HEK293T (cell line): ENCODE results near the gene PHYKPL.

Source experiments
- CTCF ChIA-PET: fragments of 350-600 bp; formaldehyde crosslinking; extraction: SDS; loops from one replicate; lab custom pipeline; 2021; ENCODE audit warnings: antibody characterized with exemption, inconsistent platforms; lab: Yijun Ruan, JAX
- POLR2A ChIA-PET: fragments of 350-600 bp; formaldehyde crosslinking; extraction: SDS; loops from one replicate; lab custom pipeline; 2020; ENCODE audit warnings: antibody characterized with exemption, inconsistent platforms; lab: Yijun Ruan, JAX
- DNase-seq: peaks from one replicate; pipeline ENCODE4 v3.0.0; 2012; ENCODE audit warnings: mixed read lengths; ENCODE audit errors: extremely low spot score
- ARNT ChIP-seq: fragments of 450-650 bp; IDR thresholded peaks from 2 replicates; pipeline ENCODE4 v1.6.1; 2017; ENCODE audit warnings: mild to moderate bottlenecking
- BHLHE40 ChIP-seq: fragments of 450-650 bp; IDR thresholded peaks from 2 replicates; pipeline ENCODE4 v1.6.1; 2016; ENCODE audit warnings: mild to moderate bottlenecking, moderate library complexity, borderline replicate concordance
- CTBP1 ChIP-seq: fragments of 450-650 bp; IDR thresholded peaks from 2 replicates; pipeline ENCODE4 v1.6.1; 2016; ENCODE audit warnings: borderline replicate concordance
- ELF4 ChIP-seq: fragments of 450-650 bp; IDR thresholded peaks from 2 replicates; pipeline ENCODE4 v1.6.1; 2017; ENCODE audit warnings: antibody characterized with exemption
- FOXA1 ChIP-seq: fragments of 450-650 bp; IDR thresholded peaks from 2 replicates; pipeline ENCODE4 v1.6.1; 2016; ENCODE audit warnings: mild to moderate bottlenecking
- FOXK2 ChIP-seq: fragments of 450-650 bp; IDR thresholded peaks from 2 replicates; pipeline ENCODE4 v1.6.1; 2016; ENCODE audit warnings: mild to moderate bottlenecking
- FOXM1 ChIP-seq: fragments of 450-650 bp; IDR thresholded peaks from 2 replicates; pipeline ENCODE4 v1.6.1; 2017; ENCODE audit warnings: mild to moderate bottlenecking, borderline replicate concordance
- HDGF ChIP-seq: fragments of 450-650 bp; IDR thresholded peaks from 2 replicates; pipeline ENCODE4 v1.6.1; 2017; ENCODE audit warnings: antibody characterized with exemption, borderline replicate concordance
- L3MBTL2 ChIP-seq: fragments of 450-650 bp; conservative IDR thresholded peaks from 2 replicates; pipeline ENCODE4 v1.6.1; 2016; ENCODE audit warnings: mild to moderate bottlenecking
- LEF1 ChIP-seq: fragments of 450-650 bp; IDR thresholded peaks from 2 replicates; pipeline ENCODE4 v1.6.1; 2017; ENCODE audit warnings: mild to moderate bottlenecking, borderline replicate concordance
- NFRKB ChIP-seq: fragments of 450-650 bp; IDR thresholded peaks from 2 replicates; pipeline ENCODE4 v1.6.1; 2016; ENCODE audit warnings: mild to moderate bottlenecking, moderate library complexity
- PKNOX1 ChIP-seq: fragments of 450-650 bp; IDR thresholded peaks from 2 replicates; pipeline ENCODE4 v1.6.1; 2016
- SP1 ChIP-seq: fragments of 450-650 bp; IDR thresholded peaks from 2 replicates; pipeline ENCODE4 v1.6.1; 2017
- SUZ12 ChIP-seq: fragments of 450-650 bp; IDR thresholded peaks from 2 replicates; pipeline ENCODE4 v1.6.1; 2016; ENCODE audit warnings: mild to moderate bottlenecking
- TARDBP ChIP-seq: fragments of 450-650 bp; IDR thresholded peaks from 2 replicates; pipeline ENCODE4 v1.6.1; 2016
- ZNF384 ChIP-seq: fragments of 450-650 bp; IDR thresholded peaks from 2 replicates; pipeline ENCODE4 v1.6.1; 2016

Gene PHYKPL

DNA sequence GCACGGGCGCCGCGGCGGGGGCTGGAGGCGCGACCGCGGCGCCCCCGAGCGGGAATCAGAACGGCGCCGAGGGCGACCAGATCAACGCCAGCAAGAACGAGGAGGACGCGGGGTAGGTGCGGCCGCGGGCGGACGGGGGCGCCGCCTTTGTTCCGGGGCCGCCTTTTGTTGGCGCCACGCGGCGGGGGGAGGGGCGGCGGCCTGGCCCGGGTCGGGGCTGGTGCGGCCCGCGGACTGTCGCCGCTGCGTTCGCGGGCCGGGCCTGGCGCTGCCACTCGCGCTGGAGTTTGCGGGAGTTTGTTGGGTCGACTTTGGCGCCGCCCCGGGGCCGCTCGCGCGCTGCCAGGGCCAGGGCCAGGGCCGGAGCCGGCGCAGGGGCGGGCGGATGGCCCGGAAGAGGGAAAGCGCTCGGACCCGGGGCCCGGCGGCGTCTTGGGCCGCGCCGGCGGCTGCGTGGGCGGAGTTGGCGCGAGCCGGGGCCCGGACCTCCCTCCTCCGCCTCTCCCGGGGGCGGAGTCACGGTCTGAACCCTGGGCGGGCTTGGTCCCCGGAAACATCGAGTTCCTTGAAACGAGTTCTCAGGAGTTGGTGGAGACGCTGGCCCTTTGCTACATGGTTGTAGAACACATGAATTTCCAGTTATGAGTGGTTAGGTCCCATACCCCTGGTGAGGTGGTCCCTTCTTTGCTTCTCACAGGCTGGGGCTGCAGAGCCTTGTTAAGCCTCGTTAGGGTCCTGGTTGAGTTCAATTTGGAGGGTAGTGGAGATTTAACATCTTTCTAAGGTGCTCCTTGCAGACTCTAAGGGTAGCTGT lies 27.5 kb downstream of the PHYKPL start:
- peak; percentile 82 for DNase-seq
- TF ChIP-seq FOXK2: no peak
- no peak for TF ChIP-seq SP1
- no peak for TF ChIP-seq SUZ12
- no peak for TF ChIP-seq NFRKB
- no peak for TF ChIP-seq HDGF
- TF ChIP-seq L3MBTL2: no peak
- TF ChIP-seq ZNF384: no peak
- TF ChIP-seq CTBP1: no peak
- TF ChIP-seq PKNOX1: no peak
- no peak for TF ChIP-seq ELF4
- TF ChIP-seq LEF1: no peak
- no peak for TF ChIP-seq TARDBP
- TF ChIP-seq FOXM1: no peak
- TF ChIP-seq FOXA1: no peak
- ChIA-PET CTCF (interaction anchor here (0.6 to 1.1 kb wide), 2 partner anchors 8 to 286 kb away, joined by 3 read pairs; no protein-coding TSS in a partner anchor), POLR2A (interaction anchor here (0.8 to 3.3 kb wide), 26 partner anchors 7 to 727 kb away, joined by 3 to 18 read pairs (median 5); partner anchors contain the start of genes CLK4, NHP2, PHYKPL and RMND5B)

GRCh38 chr5:178204182-178204934 lies 28.2 kb downstream of the PHYKPL start, which contains the start of gene HNRNPAB:
Gene HNRNPAB (plus strand): TSS chr5:178204533. CDS start chr5:178204838, 305 bp downstream.
- ChIA-PET CTCF (interaction anchor here (0.6 to 1.1 kb wide), 2 partner anchors 129 to 135 kb away, joined by 3 read pairs; no protein-coding TSS in a partner anchor), POLR2A (interaction anchor here (0.7 to 1.8 kb wide), 31 partner anchors 8 to 726 kb away, joined by 3 to 18 read pairs (median 5); partner anchors contain the start of genes CLK4, NHP2, PHYKPL and RMND5B)
- peak; percentile 98 for DNase-seq
- TF ChIP-seq FOXA1: no peak
- peak; percentile 100 for TF ChIP-seq PKNOX1
- no peak for TF ChIP-seq SUZ12
- peak; percentile 72; the same call in 1 of the 2 replicates for TF ChIP-seq CTBP1
- peak; percentile 82 for TF ChIP-seq L3MBTL2
- TF ChIP-seq SP1: no peak
- TF ChIP-seq HDGF: no peak
- TF ChIP-seq ARNT: peak; percentile 61
- no peak for TF ChIP-seq TARDBP
- TF ChIP-seq LEF1: peak; percentile 87; the same call in 1 of the 2 replicates
- TF ChIP-seq FOXM1: no peak
- no peak for TF ChIP-seq ZNF384
- no peak for TF ChIP-seq NFRKB
- TF ChIP-seq FOXK2: no peak
- TF ChIP-seq ELF4: peak; percentile 99
- TF ChIP-seq BHLHE40: no peak

DNA sequence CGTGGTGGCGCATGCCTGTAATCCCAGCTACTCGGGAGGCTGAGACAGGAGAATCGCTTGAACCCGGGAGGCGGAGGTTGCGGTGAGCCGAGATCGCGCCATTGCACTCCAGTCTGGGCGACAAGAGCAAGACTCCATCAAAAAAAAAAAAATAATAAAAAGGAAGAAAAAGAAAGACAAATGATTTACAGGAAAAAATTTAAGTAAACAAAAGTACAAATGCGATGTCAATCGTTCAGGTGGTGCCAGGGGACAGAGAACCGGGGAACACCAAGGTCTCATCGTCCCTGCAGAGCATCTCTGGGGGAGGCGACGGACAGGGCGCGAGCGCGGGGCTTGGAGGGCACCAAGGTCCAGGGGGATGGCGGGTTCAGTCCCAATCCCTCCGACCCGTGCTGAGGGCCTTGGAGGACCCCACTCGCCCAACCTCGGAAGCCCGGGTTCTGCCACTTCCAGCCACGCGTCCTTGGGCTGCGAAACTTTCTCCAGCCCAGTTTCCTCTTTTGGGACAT lies 28.9 kb downstream of the PHYKPL start:
- no peak for DNase-seq
- POLR2A ChIA-PET: interaction anchor here (0.7 to 1.8 kb wide), 28 partner anchors 8 to 725 kb away, joined by 3 to 18 read pairs (median 5); partner anchors contain the start of genes CLK4, NHP2, PHYKPL and RMND5B
- CTCF ChIA-PET: interaction anchor here (0.6 to 1.1 kb wide), 2 partner anchors 128 to 136 kb away, joined by 3 read pairs; no protein-coding TSS in a partner anchor
- no peak for TF ChIP-seq FOXK2

GRCh38 chr5:178202541-178202940 lies 30.1 kb downstream of the PHYKPL start:
- CTCF ChIA-PET: interaction anchor here (0.6 kb wide), 1 partner anchor 32 kb away, joined by 3 read pairs; no protein-coding TSS in a partner anchor
- POLR2A ChIA-PET: interaction anchor here (0.6 to 1.9 kb wide), 3 partner anchors 7 to 28 kb away, joined by 3 to 5 read pairs (median 4); no protein-coding TSS in a partner anchor
- DNase-seq: no peak
- TF ChIP-seq ELF4: no peak
- TF ChIP-seq HDGF: no peak
- TF ChIP-seq BHLHE40: no peak

- ChIA-PET CTCF (no interaction called here), POLR2A (interaction anchor here (0.6 to 1.9 kb wide), 3 partner anchors 8 to 117 kb away, joined by 3 to 5 read pairs (median 4); no protein-coding TSS in a partner anchor)
- DNase-seq: no peak
Measured at GRCh38 chr5:178201927-178202235, 30.7 kb downstream of the PHYKPL start.

More at GRCh38 chr5:178201927-178202235, 30.7 kb downstream of the PHYKPL start:
- TF ChIP-seq LEF1: no peak
- no peak for TF ChIP-seq ZNF384
- TF ChIP-seq CTBP1: no peak
- no peak for TF ChIP-seq FOXA1
- TF ChIP-seq FOXK2: no peak
- no peak for TF ChIP-seq NFRKB
- TF ChIP-seq FOXM1: no peak
- TF ChIP-seq PKNOX1: no peak
- no peak for TF ChIP-seq L3MBTL2
- TF ChIP-seq HDGF: no peak
